ENCODE measurements around the gene SERPINB13.

SERPINB13 gene, protein sequence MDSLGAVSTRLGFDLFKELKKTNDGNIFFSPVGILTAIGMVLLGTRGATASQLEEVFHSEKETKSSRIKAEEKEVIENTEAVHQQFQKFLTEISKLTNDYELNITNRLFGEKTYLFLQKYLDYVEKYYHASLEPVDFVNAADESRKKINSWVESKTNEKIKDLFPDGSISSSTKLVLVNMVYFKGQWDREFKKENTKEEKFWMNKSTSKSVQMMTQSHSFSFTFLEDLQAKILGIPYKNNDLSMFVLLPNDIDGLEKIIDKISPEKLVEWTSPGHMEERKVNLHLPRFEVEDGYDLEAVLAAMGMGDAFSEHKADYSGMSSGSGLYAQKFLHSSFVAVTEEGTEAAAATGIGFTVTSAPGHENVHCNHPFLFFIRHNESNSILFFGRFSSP

DNA sequence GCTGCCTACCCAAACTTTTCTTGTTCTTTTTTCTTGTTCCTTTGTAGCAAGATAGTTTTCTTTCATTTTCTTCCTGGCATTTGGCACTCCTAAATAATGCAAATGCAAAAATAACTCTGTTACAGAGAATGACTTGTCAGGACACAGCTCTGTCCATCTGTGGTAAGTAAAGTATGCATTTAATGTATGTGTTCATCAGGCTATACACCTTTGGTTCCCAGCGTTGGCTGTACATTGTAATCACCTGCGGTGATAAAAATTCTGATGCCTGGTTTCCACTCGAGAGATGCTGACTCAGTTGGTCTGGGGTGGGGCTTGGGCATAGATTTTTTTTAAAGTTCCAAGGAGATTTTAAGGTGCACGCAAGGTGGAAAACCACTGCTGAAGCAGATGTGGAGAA is at the start of gene SERPINB13:
Gene SERPINB13 (plus strand): TSS at position 378 of the 400 bp plus-strand sequence. CDS start 1,325 bp downstream, outside the sequence.
- H3K4me3 ChIP-seq (ENCODE audit: low read depth, low read length) = no peak within 1 kb of the TSS
- DNase-seq (ENCODE audit: low read depth) = no peak
- TF ChIP-seq, protein P1, sequence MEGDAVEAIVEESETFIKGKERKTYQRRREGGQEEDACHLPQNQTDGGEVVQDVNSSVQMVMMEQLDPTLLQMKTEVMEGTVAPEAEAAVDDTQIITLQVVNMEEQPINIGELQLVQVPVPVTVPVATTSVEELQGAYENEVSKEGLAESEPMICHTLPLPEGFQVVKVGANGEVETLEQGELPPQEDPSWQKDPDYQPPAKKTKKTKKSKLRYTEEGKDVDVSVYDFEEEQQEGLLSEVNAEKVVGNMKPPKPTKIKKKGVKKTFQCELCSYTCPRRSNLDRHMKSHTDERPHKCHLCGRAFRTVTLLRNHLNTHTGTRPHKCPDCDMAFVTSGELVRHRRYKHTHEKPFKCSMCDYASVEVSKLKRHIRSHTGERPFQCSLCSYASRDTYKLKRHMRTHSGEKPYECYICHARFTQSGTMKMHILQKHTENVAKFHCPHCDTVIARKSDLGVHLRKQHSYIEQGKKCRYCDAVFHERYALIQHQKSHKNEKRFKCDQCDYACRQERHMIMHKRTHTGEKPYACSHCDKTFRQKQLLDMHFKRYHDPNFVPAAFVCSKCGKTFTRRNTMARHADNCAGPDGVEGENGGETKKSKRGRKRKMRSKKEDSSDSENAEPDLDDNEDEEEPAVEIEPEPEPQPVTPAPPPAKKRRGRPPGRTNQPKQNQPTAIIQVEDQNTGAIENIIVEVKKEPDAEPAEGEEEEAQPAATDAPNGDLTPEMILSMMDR (IDR thresholded peaks at IDR 0.05; ENCODE audit: low read depth, low read length, missing control alignments) = no peak
- in situ Hi-C loops (cut with HindIII; ENCODE audit: low sequenced_read_pairs) = no loop called here

DNA sequence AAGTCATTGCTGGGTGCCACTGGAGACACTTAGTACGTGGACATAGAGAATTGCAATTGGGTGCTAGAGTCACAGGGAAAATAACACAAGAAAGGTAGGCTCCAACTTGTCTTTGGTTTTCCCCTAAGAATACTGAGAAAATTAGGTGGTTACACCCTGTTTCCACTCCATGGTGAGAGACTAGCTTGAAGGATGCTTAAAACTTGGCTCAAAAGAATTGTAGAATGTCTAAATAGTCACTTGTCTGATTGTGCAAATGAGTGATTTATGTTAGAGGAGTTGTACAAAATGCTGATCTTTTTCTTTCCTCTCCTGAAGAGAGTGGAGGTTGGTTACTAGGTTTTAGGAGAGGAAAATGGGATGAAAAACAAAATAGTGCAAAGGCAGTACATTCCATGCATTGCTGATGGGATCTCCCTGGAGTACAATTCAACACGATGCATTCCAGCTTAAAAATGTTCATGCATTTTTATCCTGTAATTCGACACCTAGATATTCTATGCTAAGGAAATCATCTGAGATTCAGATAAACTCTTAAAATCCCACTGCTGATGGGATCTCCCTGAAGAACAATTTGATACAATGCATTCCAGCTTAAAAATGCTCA is 47.1 kb upstream of the SERPINB13 start:
- no peak overlapping the region for H3K4me3 ChIP-seq (ENCODE audit: low read depth, low read length)
- TF ChIP-seq, protein P1 (IDR thresholded peaks at IDR 0.05; ENCODE audit: low read depth, low read length, missing control alignments) = no peak
- in situ Hi-C loops (cut with HindIII; ENCODE audit: low sequenced_read_pairs) = no loop called here
- DNase-seq (ENCODE audit: low read depth) = no peak

DNA sequence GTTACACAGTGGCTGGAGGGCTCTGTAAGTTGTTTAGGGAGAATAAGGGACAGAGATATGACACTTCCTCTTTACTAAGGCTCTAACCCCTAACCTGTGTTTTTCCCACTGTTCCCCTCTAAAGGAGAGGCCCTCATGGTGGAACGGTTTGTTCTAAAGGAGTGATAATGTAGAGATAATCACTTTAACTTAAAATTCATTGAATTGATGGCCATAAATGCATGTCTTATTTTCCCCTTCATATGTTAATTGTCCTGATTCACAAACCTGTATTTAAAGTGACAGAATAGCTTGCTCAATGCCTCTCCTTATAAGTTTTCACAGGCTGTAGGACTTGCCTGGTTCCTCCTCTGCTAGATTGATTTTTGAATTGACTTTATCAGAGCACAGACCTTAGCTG is 45.1 kb upstream of the SERPINB13 start, which contains the start of gene SERPINB12:
Gene SERPINB12 (plus strand): TSS at position 301 of the 400 bp plus-strand sequence. CDS start 13,791 bp downstream, outside the sequence.
- DNase-seq (ENCODE audit: low read depth) = no peak
- in situ Hi-C loops (cut with HindIII; ENCODE audit: low sequenced_read_pairs) = no loop called here
- TF ChIP-seq, protein P1 (IDR thresholded peaks at IDR 0.05; ENCODE audit: low read depth, low read length, missing control alignments) = no peak
- no peak within 1 kb of the TSS for H3K4me3 ChIP-seq (ENCODE audit: low read depth, low read length)

DNA sequence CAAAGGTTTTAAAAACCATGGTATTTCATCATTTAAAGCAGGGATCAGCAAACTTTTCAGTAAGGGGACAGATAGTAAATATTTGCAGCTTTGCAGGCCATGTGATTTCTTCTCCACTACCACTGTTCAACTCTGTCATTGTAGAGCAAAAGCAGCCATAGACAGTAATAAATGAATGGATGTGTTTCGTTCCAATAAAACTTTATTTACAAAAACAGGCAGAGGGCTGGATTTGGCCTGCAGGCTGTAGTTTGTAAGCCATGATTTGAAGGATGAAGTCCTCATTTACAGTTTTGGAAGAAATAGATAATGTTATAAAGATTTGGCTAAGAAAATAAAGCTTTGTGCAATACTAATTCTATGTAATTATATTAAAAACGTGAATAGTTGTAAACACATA is 43.1 kb upstream of the SERPINB13 start:
- no peak overlapping the region for H3K4me3 ChIP-seq (ENCODE audit: low read depth, low read length)
- in situ Hi-C loops (cut with HindIII; ENCODE audit: low sequenced_read_pairs) = no loop called here
- DNase-seq (ENCODE audit: low read depth) = no peak
- TF ChIP-seq, protein P1 (IDR thresholded peaks at IDR 0.05; ENCODE audit: low read depth, low read length, missing control alignments) = no peak

DNA sequence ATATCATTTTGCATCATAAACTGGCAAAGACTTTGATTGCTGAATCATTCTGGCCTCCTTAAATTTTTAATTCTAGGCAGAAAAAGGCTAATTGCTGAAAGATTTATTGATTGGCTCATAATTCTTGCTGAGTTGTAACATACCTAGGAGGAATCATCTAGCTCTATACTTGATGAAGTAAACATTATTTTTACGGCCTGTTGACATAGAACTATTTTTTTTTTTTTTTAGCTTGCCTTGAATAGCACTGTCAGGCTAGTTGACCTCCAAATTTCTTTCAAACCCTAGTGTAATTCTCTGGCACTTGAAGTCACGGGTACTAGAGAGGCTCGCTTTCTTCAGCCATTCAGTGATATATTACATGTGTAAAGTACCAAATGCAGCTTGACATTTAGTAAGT is 42.1 kb upstream of the SERPINB13 start:
- in situ Hi-C loops (cut with HindIII; ENCODE audit: low sequenced_read_pairs) = no loop called here
- no peak for DNase-seq (ENCODE audit: low read depth)
- no peak overlapping the region for H3K4me3 ChIP-seq (ENCODE audit: low read depth, low read length)
- TF ChIP-seq, protein P1 (IDR thresholded peaks at IDR 0.05; ENCODE audit: low read depth, low read length, missing control alignments) = no peak

DNA sequence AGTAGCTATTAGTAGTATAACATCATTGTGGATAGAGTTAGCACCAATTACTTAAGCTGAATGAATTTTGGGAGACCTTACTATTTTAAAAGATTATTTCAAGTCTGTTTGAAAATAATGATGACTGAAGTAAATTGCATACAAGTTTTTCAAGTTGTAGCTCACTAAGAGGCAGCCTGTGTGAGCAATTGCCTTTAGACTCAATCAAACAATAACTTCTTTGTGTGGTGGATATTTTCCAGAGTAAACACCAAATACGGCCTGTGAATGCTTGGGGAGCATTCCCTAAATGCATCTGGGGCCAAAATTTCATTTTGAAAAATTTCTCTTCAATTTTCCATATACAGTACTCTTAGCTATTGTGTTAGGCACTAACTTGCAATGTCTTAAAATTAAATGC is 37.1 kb upstream of the SERPINB13 start:
- in situ Hi-C loops (cut with HindIII; ENCODE audit: low sequenced_read_pairs) = no loop called here
- no peak overlapping the region for H3K4me3 ChIP-seq (ENCODE audit: low read depth, low read length)
- TF ChIP-seq, protein P1 (IDR thresholded peaks at IDR 0.05; ENCODE audit: low read depth, low read length, missing control alignments) = no peak
- no peak for DNase-seq (ENCODE audit: low read depth)

Data from astrocyte of the cerebellum (primary cell).